Fibroblast of upper back skin (primary cell): ENCODE data around the gene TANGO6.
"Not testable (repeated sequence)": the region's sequence is repeated elsewhere in the genome, so short reads cannot be mapped to it uniquely, and the experiment has no call there.

Experiments
- DNase-seq: peaks from one replicate; pipeline ENCODE4 v3.0.0-alpha.2; 2013

Gene TANGO6

DNA sequence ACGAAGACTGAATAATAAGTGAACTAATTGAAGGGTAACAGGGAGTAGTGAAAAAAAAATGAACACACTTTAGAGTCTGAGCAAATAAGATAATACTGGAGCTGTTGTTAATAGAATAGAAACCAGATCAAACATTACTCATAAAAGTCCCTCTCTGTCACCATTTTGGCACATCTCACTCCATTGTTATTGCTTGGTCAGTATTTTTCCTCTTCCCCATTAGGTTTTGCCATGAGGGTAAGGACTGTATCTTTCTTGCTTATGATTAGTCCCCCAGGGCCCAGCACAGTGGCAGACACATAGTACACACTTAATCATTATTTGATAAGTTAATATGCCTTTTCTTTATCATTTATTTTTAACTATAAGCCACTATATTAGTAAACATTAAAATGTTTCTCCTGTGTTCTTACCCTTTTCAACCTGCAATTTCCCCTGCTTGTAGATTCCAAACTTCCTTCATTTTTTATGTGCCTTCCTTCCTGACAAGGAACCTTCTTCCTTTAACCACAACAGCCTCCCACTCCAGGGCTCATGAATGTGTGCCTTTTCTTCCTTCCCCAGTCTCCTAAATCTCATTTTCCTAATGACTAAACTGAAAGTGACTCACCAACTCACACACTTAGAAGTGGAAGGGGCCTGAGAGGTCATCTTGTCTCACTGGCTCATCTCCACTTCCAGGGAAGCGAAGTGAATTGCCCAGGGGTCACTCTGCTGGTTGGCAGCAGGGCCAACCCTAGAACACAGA, 173.9 kb downstream of the TANGO6 start:
- peak; percentile 67 for DNase-seq

DNA sequence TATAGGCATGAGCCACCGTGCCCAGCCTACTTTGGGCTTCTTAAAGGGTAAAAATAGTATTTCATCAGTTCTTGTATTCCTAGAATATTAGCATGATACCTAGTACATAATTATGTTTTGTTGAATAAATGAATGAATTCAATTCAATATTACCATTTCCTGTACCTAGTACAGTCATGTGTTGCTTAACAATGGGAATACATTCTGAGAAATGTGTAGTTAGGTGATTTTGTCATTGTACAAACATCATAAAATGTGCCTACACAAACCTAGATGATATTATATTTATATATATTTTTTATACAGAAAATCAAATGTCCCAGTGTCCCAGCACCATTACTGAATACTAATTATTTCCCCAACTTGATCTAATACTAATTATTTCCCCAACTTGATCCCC, 176.5 kb downstream of the TANGO6 start:
- no peak for DNase-seq

DNA sequence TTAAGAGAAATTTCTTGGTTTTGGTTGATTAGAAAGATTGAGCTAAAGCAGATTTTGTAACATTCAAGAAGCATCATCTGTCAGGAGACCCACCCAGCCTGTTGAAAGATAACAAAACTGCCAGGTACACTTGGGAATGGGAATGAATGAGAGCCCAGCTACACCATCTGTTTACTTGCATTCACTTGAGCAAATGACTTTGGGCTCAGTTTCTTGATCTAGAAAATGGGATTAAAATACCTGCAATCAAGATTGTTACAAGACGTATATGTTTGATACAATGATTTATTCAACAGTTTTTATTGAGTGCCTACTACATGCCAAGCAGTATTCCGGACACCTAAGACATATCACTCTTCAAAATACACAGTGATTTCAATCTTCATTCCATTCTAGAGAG, 185.8 kb downstream of the TANGO6 start:
- no peak for DNase-seq

- DNase-seq, result no peak
These were observed 188.6 kb downstream of the TANGO6 start for GRCh38 chr16:69031877-69032301.

DNA sequence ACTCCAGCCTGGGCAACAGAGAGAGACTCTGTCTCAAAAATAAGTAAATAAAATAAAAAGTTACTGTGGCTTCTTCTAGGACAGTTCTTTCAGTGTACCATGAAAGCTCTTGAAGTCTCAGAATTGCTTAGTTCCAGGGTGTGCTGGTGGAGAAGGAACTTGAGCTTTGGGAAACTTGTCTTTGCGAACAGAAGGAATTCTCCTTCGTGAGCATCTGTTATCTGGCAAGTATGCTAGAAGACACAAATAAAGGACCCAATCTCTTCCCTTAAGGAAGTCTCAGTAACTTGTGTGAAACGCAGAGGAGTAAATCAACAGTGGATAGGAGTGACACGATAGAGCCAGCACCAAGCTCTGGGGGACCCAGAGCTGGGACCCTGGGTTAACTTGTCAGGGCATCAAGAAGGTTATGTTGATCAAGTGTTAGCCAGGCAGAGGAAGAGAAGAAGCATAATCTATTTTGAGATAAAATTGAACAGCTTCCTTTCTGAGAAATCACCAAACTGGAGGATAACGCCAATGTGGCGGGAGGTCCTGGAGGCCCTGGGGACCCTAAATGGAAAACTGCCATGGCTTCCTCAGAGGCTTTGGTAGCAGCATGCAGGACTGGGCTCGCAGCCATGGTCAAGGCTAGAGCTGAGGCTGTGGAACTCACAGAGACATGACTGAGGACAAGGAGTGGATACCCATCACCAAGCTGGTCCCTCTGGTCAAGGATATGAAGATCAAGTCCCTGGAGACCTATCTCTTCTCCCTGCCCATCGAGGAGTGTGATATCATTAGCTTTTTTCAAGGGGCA, 190.0 kb downstream of the TANGO6 start:
- no peak for DNase-seq

- no peak for DNase-seq
These were observed 192.0 kb downstream of the TANGO6 start for GRCh38 chr16:69035375-69035774.

GRCh38 chr16:69036399-69037091, 193.2 kb downstream of the TANGO6 start:
- no peak for DNase-seq

DNA sequence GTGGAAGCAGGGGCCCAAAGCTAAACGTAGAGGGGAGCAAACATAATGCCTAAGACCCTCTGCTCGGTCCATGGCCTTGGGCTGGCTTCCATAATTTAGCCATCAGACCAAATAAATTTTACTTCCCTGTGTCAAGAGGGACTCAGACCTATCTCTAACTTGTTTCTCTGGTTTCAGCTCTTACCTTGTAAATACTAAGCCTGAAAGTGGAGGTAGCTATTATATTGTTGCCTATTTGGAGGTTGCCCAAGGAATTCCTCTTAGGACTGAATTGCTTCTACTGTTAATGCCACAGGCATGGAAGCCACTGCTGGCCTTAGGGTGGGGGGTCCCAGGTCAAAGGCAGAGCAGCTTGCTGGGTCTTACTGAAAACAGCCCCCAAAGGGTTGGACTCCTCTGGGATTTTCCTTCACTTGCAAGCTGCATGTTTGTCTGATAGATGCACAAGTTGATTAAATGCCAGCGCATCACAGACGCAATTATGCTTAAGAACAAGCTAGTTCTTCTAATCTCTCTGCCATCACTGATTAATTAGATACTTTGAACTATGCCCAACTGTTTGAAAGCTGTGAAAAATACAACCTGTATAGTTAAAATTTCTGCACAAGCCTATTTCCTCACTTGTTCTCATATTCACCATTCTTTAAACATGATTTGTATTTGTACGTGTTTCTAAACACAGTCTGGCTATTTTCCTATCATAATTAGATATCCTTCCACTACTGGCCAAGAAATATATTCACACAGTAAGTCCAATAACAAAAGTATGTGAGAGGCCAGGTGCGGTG, 194.2 kb downstream of the TANGO6 start:
- no peak for DNase-seq

GRCh38 chr16:69039333-69039941, 196.1 kb downstream of the TANGO6 start:
- DNase-seq, result no peak

- DNase-seq, result peak; percentile 22
These were observed 197.0 kb downstream of the TANGO6 start for GRCh38 chr16:69040144-69040909.

DNA sequence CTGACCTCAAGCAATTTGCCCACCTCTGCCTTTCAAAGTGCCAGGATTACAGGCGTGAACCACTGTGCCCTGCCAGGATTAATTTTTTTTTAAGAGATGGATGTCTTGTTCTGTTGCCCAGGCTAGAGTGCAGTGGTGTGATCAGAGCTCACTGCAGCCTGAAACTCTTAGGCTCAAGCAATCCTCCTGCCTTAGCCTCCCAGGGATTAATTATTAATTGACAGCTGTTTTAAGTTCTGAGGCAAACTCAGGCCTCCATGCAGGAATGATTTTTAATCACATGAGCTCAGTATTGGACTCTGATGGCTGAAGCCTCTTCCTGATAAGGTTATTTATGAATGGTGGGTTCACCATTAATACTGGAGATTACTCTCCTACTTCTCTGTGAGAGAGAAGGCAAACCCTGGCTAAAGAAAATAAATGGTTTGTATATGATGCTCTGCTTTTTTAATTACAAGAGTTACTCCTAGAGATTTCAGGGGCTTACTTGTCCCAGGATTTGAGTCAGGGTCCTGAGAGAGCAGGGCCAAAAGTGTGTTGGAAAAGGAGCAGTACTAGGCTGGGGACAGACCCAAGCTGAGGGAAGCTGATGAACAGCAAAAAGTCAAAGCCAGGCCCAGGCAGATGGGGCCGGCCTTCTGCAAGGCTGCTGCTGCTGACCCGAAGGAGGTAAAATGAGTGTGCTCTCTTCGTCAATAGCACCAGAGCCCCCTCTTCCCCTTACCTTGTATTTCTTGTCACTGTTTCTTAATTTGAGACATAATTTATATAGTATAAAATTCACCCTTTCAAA, 205.2 kb downstream of the TANGO6 start:
- no peak for DNase-seq

- DNase-seq, result peak; percentile 86
These were observed 205.8 kb downstream of the TANGO6 start for GRCh38 chr16:69049146-69049545.

DNA sequence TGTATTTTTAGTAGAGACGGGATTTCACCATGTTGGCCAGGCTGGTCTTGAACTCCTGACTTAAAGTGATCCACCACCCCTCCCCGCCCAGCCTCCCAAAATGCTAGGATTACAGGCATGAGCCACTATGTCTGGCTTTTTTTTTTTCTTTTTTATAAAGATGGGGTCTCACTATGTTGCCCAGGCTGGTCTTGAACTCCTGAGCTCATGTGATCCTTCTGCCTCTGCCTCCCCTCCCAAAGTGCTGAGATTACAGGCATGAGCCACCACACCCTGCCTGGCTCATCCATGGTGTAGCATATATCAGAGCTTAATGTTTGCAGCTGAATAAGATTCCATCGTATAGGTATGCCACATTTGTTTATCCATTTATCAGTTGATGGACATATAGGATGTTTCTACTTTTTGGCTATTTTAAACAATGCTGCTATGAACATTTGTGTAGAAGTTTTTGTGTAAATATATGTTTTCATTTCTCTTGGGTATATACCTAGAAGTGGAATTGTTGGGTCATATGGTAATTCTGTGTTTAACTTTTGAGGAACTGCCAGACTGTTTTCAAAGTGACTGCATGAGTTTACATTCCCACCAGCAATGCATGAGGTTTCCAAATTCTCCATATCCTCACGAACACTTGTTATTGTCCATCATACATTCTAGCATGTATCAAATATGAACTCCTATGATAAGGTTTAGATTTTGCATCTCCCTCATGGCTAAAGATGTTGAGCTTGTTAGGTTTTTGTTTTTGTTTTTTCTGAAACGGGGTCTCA, 206.5 kb downstream of the TANGO6 start:
- peak; percentile 27 for DNase-seq

DNA sequence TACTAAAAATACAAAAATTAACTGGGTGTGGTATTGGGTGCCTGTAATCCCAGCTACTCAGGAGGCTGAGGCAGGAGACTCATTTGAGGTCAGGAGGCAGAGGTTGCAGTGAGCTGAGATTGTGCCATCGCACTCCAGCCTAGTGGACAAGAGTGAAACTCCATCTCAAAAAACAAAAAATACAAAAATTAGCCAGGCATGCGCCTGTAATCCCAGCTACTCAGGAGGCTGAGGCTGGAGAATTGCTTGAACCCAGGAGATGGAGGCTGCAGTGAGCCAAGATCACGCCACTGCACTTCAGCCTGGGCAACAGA, 208.1 kb downstream of the TANGO6 start:
- not testable (repeated sequence) for DNase-seq

GRCh38 chr16:69055008-69055407, 211.7 kb downstream of the TANGO6 start:
- no peak for DNase-seq

DNA sequence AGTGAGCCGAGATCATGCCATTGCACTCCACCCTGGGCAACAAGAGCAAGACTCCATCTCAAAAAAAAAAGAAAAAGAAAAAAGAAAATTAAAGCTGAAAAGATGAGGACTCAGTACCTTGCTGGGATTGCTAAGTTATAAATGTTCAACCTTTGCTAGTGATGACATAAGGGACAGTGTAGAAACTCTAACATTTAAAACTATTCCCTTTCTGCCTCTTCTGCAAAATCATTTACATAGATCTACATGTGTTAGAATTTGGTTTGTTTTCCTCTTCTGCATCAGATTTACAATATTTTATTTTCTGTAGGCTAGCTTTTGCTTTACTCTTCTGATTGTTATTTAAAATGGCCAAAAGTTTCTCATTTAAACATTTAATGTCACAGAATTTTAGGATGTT, 212.6 kb downstream of the TANGO6 start:
- DNase-seq, result no peak

DNA sequence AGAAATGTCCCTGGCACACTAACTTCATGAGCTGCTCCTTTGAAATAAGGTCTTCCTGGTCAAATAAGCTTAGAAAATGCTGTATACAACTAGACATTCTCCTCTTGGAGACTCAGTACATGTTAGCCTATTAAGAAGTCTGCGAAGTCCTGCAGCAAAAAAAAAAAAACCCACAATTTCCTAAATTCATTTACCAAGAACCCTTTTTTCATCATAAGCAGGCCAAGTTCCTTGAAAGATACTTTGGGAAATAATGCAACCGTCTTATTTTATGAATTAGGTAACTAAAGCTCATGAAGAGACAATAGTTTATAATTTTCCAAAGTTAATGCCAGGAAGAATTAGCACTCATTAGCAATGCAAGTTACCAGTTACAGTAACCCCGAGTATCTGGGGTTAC, 213.1 kb downstream of the TANGO6 start:
- DNase-seq, result no peak

GRCh38 chr16:69057400-69058378, 214.4 kb downstream of the TANGO6 start:
- DNase-seq, result peak; percentile 90

- not testable (repeated sequence) for DNase-seq
These were observed 220.2 kb downstream of the TANGO6 start for GRCh38 chr16:69063491-69063890.
